GM12864 (cell line): ENCODE measurements around the gene ATG2B.
"Not testable (repeated sequence)": the region's sequence is repeated elsewhere in the genome, so short reads cannot be mapped to it uniquely, and the experiment has no call there.

Experiments used
- DNase-seq: peaks from one replicate; pipeline ENCODE4 v3.0.0-alpha.2; 2011; ENCODE audit warnings: low read depth
- H3K4me3 ChIP-seq: 2 replicates; pipeline ENCODE4 v1.5.1; 2011; ENCODE audit warnings: mild to moderate bottlenecking, low read depth, low read length, control low read depth
- CTCF ChIP-seq: IDR thresholded peaks from 2 replicates; pipeline ENCODE4 v1.5.1; 2011; ENCODE audit warnings: low read depth, mild to moderate bottlenecking, moderate library complexity, low read length, control low read depth, inconsistent platforms; ENCODE audit errors: missing control alignments

ATG2B gene

GRCh38 chr14:96351986-96352385, 11.2 kb downstream of the ATG2B start:
- TF ChIP-seq CTCF = no peak
- no peak overlapping the region for H3K4me3 ChIP-seq
- DNase-seq = no peak

GRCh38 chr14:96349286-96350075, 13.7 kb downstream of the ATG2B start:
- H3K4me3 ChIP-seq = no peak overlapping the region
- TF ChIP-seq CTCF = no peak

GRCh38 chr14:96347957-96348356, 15.2 kb downstream of the ATG2B start:
- not testable (repeated sequence) for H3K4me3 ChIP-seq, DNase-seq

More at GRCh38 chr14:96349286-96350075, 13.7 kb downstream of the ATG2B start:
- DNase-seq = no peak

GRCh38 chr14:96345669-96346068, 17.5 kb downstream of the ATG2B start:
- TF ChIP-seq CTCF = no peak
- H3K4me3 ChIP-seq = no peak overlapping the region
- DNase-seq = no peak

- no peak for TF ChIP-seq CTCF
- DNase-seq = no peak
- H3K4me3 ChIP-seq = no peak overlapping the region
These were observed 21.8 kb downstream of the ATG2B start for GRCh38 chr14:96341323-96341722.

- TF ChIP-seq CTCF = no peak
- no peak overlapping the region for H3K4me3 ChIP-seq
- no peak for DNase-seq
These were observed 24.6 kb downstream of the ATG2B start for GRCh38 chr14:96338551-96338950.

- DNase-seq = no peak
- no peak for TF ChIP-seq CTCF
- H3K4me3 ChIP-seq = no peak overlapping the region
These were observed 38.9 kb downstream of the ATG2B start for GRCh38 chr14:96324219-96324618.
